Smooth muscle cell of the pulmonary artery (primary cell): ENCODE measurements around the gene ZMYND10. TPM values are rescaled to one million over a fixed set of nuclear protein-coding genes. Genes with fewer than 3 reads are reported as not detected.

Source experiments
- total RNA-seq: library from RNA; depleted of rRNA; stranded (reverse); fragments of >200 nt; gene quantifications from 2 replicates; pipeline ENCODE4 v1.2.3, GENCODE V29; 2014

Gene ZMYND10
- total RNA-seq: 0.91 and 1.1 TPM in 2 replicates

GRCh38 chr3:50345586-50346234 is at the start of gene ZMYND10:
Gene ZMYND10, minus strand, starts transcription at chr3:50345732. Its CDS starts 153 bp downstream, at chr3:50345579.

DNA sequence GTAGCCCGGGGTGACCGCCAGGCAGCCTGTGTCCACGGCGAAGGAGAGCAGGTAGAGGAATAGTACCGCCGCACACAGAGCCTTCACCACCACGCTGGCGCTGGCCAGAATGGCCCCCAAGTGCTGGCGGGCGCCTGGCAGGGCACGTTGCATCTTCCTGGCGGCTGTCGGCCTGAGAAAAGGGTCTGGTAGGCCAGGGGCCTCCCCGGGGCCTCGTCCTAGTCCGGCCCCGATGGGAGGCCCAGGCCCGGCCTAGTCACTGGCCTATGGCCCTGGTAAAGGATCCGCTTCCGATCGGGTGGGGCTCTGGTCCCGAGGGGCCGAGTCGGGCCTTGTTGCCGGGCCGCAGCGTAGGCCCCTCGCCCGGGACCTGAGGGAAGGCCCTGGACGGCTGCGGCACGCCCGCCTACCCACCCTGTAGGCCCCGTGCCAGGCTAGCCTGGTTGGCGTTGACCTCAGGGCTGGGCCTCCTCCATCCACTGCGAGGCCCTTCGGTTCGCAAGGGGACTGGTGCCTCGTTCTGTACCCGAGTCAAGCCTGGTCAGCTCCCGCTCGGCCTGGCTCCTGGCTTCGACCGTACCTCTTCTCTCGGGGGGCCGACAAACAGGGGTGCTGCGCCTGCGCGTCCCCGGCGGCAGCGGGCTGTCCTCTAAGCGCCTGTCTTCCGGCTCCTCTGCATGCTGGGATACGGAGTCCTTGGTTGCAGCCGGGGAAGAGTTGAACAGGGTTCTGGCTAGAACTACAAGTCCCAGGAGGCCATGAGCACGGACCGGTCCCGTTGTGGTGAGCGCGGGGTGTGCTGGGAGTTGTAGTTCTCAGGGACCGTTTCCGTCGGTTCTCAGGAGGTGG is 13.6 kb upstream of the ZMYND10 start, which contains the start of gene TMEM115:
TSS of gene TMEM115 (minus strand) at position 611 of the 849 bp plus-strand sequence. CDS start at position 153, 458 bp downstream.

DNA sequence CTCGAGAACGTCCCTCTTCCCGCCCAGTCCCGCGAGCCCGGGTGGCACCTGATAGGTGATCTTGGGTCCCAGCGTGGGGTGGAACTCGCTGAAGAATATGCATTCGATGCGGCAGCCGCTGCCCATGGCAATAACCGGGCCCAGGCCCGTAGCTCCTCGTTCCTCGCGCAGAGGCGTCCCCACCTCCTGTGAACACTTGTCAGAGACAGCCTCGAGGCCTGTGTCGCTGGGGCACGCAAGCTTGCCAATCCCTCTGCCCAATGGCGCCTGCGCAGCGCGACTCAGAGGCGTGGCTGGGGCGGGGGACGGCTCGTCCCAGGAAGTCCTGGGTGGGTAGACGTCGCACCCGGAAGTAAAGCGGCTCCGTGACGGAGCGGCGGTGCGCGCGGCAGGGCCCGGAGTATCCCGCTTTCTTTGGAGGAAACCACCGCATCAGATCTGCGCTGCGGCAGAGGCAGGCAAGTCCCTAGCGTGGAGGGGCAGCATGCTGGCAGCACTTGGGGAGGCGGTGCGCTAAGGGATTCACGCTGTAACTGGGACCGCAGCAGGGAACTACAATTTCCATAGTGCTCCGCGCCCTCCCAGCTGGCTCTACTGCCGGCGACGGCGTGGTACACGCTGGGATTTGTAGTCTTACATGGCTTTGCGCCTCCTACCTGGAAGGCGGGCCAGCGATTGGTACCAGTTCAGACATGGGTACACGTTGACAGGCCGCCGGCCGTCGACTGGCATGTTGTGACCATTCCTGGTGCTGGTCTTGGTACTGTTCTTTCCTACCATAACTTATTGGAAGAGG is 5.2 kb upstream of the ZMYND10 start, which contains the start of the genes CYB561D2 and NPRL2:
TSS of gene CYB561D2 (plus strand) at position 336 of the 796 bp plus-strand sequence. CDS start 572 bp downstream, outside the sequence.
TSS of gene NPRL2 (minus strand) at position 249 of the 796 bp plus-strand sequence. CDS start at position 126, 123 bp downstream.

DNA sequence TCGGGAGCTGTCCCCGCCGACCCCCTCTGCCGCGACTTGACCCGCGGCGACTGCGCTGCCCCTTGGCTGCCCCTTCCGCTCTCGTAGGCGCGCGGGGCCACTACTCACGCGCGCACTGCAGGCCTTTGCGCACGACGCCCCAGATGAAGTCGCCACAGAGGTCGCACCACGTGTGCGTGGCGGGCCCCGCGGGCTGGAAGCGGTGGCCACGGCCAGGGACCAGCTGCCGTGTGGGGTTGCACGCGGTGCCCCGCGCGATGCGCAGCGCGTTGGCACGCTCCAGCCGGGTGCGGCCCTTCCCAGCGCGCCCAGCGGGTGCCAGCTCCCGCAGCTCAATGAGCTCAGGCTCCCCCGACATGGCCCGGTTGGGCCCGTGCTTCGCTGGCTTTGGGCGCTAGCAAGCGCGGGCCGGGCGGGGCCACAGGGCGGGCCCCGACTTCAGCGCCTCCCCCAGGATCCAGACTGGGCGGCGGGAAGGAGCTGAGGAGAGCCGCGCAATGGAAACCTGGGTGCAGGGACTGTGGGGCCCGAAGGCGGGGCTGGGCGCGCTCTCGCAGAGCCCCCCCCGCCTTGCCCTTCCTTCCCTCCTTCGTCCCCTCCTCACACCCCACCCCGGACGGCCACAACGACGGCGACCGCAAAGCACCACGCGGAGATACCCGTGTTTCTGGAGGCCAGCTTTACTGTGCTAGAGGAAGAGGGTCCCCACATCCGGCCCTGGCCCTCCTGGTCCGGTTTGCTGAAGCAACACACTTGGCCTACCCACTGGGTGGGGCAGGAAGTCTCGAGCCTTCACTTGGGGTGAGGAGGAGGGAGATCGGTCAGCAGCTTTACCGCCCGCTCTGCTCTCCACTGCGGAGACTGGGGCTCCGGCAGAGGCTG is 4.8 kb downstream of the ZMYND10 start, which contains the start of gene RASSF1:
TSS of gene RASSF1 (minus strand) at position 389 of the 882 bp plus-strand sequence. CDS start at position 358, 31 bp downstream.

DNA sequence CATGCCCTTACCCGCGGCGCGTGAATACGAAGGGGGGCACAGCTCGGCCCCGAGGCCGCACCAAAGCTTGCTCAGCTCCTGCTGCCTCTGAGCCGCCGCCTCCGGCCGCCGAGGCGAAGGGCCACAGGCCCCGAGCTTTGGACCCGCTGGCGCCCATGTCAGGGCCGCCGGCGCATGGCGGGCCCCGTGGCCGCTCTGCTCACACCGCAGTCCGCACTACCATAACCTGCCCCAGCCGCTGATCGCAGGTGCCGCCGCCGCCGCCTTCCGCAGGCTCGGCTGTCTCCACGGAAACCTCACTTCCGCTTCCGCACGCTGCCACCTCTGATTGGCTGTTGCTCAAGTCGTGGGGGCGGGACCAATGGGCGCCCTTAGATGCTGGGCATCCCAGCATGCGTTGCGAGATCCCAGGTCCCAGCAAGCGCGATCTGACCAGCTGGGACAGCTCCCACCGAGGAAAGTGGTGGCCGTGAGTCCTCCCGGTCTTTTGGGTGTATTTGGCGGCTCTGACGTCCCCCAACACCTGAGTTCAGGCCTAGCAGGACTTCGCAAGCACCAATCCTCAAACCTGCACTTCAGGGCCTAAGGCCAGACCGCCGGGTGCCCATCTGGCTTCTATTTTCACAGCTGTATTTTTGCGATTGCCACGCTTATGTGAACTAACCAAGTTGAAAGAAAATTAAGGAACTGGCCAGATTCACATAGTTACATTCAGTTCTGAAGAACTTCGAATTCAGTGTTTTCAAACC is 17.4 kb downstream of the ZMYND10 start, which contains the start of gene TUSC2:
TSS of gene TUSC2 (minus strand) at position 281 of the 749 bp plus-strand sequence. CDS start at position 157, 124 bp downstream.

GRCh38 chr3:50322386-50323091 is 23.0 kb downstream of the ZMYND10 start, which contains the start of gene HYAL2:
Gene HYAL2, minus strand, starts transcription at chr3:50322745. Its CDS starts 2,256 bp downstream, at chr3:50320489.

GRCh38 chr3:50303013-50303815 is 42.3 kb downstream of the ZMYND10 start, which contains the start of gene HYAL1:
Gene HYAL1, minus strand, starts transcription at chr3:50303574. Its CDS starts 618 bp downstream, at chr3:50302956.

DNA sequence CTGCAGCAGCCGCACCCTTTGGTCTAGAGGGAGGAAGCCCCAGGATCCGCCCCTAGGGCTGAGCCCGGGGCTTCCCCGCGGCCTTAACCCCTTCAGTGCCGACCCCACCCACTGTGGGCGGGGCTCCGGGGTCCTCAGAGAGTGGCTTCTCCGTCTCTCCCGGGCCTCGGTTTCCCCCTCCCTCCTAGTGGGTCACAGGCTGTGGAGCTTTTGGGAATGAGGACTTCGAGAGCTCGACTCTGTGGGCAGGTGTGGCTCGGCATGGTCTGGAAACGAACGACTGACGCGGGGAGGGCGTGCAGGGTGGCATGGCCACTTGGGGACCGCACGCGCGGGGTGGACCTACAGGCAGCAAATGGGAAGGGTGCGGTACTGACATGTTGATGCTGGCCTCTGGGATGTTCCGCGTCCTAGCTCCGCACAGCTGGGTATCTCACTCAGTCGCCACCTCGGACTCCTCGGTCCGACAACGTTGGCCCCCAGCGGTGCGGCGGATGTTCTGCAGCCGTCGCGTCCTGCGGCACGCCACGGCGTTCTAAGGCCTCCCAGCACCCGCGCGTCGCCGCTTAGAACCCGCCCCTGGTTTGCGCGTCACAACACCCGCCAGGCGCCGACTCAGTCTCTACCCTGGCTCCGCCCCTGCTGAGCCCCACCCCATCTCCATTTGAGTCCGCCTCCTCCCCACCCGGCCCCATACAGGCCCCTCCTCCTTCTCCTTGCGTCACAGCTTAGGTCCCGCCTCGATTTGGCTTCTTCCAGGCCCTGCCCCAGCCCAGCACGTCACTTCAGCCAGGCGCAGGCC is 46.5 kb downstream of the ZMYND10 start, which contains the start of the genes HYAL3 and NAA80:
TSS of gene HYAL3 (minus strand) at position 570 of the 802 bp plus-strand sequence. CDS start 3,803 bp downstream, outside the sequence.
TSS of gene NAA80 (minus strand) at position 570 of the 802 bp plus-strand sequence. CDS start 1,942 bp downstream, outside the sequence.

GRCh38 chr3:50292159-50293078 is 53.1 kb downstream of the ZMYND10 start, which contains the start of gene IFRD2:
Gene IFRD2, minus strand, starts transcription at chr3:50292429. Its CDS starts 155 bp downstream, at chr3:50292274.

Other genes with a start within 250 kb of the ZMYND10 start
- gene SEMA3F, start 190.4 kb downstream of the ZMYND10 start, total RNA-seq: 18.6 and 31.0 TPM in 2 replicates
- gene GNAT1, start 154.1 kb downstream of the ZMYND10 start, total RNA-seq: not detected in 2 replicates
- gene SLC38A3, start 140.5 kb downstream of the ZMYND10 start, total RNA-seq: not detected in 2 replicates
- gene GNAI2, start 109.5 kb downstream of the ZMYND10 start, total RNA-seq: 286 and 323 TPM in 2 replicates
- gene SEMA3B, start 76.6 kb downstream of the ZMYND10 start, total RNA-seq: 17.2 and 25.6 TPM in 2 replicates
- gene LSMEM2, start 66.6 kb downstream of the ZMYND10 start, total RNA-seq: not detected in 2 replicates
- 53.4 and 85.1 TPM in 2 replicates for gene IFRD2, start 53.3 kb downstream of the ZMYND10 start, total RNA-seq
- 10.6 and 10.8 TPM in 2 replicates for gene HYAL3, start 46.3 kb downstream of the ZMYND10 start, total RNA-seq
- 3.5 and 5.4 TPM in 2 replicates for gene NAA80, start 46.3 kb downstream of the ZMYND10 start, total RNA-seq
- 0.89 and 2.5 TPM in 2 replicates for gene HYAL1, start 42.2 kb downstream of the ZMYND10 start, total RNA-seq
- gene HYAL2, start 23.0 kb downstream of the ZMYND10 start, total RNA-seq: 64.6 and 107 TPM in 2 replicates
- gene TUSC2, start 17.5 kb downstream of the ZMYND10 start, total RNA-seq: 14.5 and 18.3 TPM in 2 replicates
- 34.3 and 37.3 TPM in 2 replicates for gene RASSF1, start 4.9 kb downstream of the ZMYND10 start, total RNA-seq
- 18.4 and 20.1 TPM in 2 replicates for gene NPRL2, start 5.0 kb upstream of the ZMYND10 start, total RNA-seq
- gene CYB561D2, start 5.1 kb upstream of the ZMYND10 start, total RNA-seq: 31.0 and 32.3 TPM in 2 replicates
- gene TMEM115, start 13.8 kb upstream of the ZMYND10 start, total RNA-seq: 53.0 and 54.7 TPM in 2 replicates
- gene CACNA2D2, start 157.9 kb upstream of the ZMYND10 start, total RNA-seq: 0.07 TPM in 2 replicates
- 24.4 and 30.9 TPM in 2 replicates for gene C3orf18, start 222.0 kb upstream of the ZMYND10 start, total RNA-seq
- 20.8 and 31.6 TPM in 2 replicates for gene HEMK1, start 223.8 kb upstream of the ZMYND10 start, total RNA-seq